Activated T-cell treated with anti-CD3 and anti-CD28 coated beads, Interleukin-2, amount 50 U/mL, for 24 hours (primary cell): Measurements from ENCODE around the gene ARHGEF25.
"Not testable (repeated sequence)": the region's sequence is repeated elsewhere in the genome, so short reads cannot be mapped to it uniquely, and the experiment has no call there.

Source experiments
- DNase-seq: peaks from one replicate; pipeline ENCODE4 v3.0.0-alpha.2; 2020
- H3K27ac Mint-ChIP-seq: 2 replicates; pipeline ENCODE4 v1.8.0; 2020; ENCODE audit warnings: mild to moderate bottlenecking, mixed read lengths
- H3K27me3 Mint-ChIP-seq: 2 replicates; pipeline ENCODE4 v1.8.0; 2020; ENCODE audit warnings: mixed read lengths
- H3K36me3 Mint-ChIP-seq: 2 replicates; pipeline ENCODE4 v1.8.0; 2020; ENCODE audit warnings: low read depth, mixed read lengths
- H3K4me1 Mint-ChIP-seq: 2 replicates; pipeline ENCODE4 v1.8.0; 2020; ENCODE audit warnings: low read depth, mixed read lengths
- H3K4me3 Mint-ChIP-seq: 2 replicates; pipeline ENCODE4 v1.8.0; 2020; ENCODE audit warnings: mild to moderate bottlenecking, moderate library complexity, mixed read lengths
- H3K9me3 Mint-ChIP-seq: 2 replicates; pipeline ENCODE4 v1.8.0; 2020; ENCODE audit warnings: mixed read lengths

Gene ARHGEF25

DNA sequence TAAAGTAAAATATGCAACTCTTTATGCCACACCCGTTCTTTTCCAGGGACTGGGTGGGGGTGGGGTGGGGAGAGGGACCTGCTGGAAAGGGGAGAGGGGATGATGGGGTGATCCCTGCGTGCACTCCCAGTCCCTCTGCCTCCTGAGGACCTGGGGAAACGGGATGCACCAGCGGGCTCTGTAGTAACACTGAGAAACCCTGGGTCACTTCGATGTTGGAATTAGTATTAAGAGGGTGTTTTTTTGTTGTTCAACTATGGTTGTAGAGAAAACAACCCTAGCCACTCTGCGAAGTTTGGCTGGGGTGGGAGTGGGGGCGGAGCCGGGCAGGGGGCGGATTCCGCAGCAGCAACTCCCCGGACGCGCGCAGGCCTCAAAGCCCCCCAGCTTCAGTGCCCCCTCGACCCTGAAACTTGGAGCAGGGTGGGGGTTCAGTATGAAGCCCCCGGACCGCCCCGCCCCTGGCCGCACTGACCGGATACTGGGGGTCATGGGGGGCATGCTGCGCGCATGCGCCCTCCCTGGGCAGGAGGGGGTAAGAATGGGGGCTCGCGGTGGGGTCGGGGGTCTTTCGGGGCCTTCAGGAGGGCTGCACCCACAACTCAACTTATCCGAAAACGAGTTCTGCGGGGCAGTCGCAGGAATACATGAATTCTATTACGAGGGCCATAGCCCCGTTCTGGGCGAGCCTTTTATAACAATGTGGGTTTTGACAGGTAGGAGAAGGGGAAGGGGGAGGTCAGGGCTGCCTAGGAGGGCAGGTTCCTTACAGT, 1.3 kb upstream of the ARHGEF25 start:
- no peaks in the 10 kb centered on the region for H3K9me3 Mint-ChIP-seq
- H3K4me3 Mint-ChIP-seq, result peak overlapping the region; percentile 64
- peaks cover 18% of the 10 kb centered on the region for H3K4me1 Mint-ChIP-seq
- H3K27ac Mint-ChIP-seq, result peak overlapping the region; percentile 82
- peaks cover 3% of the 10 kb centered on the region for H3K36me3 Mint-ChIP-seq
- DNase-seq, result no peak
- H3K27me3 Mint-ChIP-seq, result peaks cover 38% of the 10 kb centered on the region

DNA sequence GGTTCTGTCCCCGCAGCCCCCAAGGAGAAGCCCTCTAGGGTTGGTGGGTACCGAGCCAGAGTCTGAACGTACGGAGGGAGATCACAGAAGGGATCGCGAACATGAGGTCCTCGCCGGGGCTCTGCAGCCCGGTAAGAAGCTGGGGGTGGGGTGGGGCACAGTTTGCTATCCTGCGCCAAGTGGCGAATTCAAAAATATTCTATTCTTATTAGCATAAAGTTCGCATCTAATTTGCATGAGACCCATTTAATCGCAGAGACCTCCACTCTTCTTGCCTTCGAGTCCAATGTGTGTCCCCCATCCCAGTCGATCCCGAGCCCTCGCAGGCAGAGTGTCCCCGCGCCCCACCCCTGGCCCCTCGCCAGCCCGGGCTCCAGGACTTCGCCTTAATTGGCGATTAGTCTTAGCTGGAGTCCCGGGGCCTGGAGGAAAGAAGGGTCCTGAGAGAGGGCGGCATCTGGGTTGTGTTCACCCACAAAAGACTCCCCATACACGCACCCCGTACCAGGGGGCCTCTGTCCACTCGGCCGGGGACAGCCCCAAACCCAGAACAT, 604 bp upstream of the ARHGEF25 start:
- DNase-seq, result no peak
- Mint-ChIP-seq H3K4me3 (peak overlapping the region; percentile 64), H3K27me3 (peaks cover 44% of the 10 kb centered on the region), H3K9me3 (no peaks in the 10 kb centered on the region), H3K36me3 (peaks cover 3% of the 10 kb centered on the region), H3K4me1 (peaks cover 12% of the 10 kb centered on the region), H3K27ac (peak overlapping the region; percentile 82)

DNA sequence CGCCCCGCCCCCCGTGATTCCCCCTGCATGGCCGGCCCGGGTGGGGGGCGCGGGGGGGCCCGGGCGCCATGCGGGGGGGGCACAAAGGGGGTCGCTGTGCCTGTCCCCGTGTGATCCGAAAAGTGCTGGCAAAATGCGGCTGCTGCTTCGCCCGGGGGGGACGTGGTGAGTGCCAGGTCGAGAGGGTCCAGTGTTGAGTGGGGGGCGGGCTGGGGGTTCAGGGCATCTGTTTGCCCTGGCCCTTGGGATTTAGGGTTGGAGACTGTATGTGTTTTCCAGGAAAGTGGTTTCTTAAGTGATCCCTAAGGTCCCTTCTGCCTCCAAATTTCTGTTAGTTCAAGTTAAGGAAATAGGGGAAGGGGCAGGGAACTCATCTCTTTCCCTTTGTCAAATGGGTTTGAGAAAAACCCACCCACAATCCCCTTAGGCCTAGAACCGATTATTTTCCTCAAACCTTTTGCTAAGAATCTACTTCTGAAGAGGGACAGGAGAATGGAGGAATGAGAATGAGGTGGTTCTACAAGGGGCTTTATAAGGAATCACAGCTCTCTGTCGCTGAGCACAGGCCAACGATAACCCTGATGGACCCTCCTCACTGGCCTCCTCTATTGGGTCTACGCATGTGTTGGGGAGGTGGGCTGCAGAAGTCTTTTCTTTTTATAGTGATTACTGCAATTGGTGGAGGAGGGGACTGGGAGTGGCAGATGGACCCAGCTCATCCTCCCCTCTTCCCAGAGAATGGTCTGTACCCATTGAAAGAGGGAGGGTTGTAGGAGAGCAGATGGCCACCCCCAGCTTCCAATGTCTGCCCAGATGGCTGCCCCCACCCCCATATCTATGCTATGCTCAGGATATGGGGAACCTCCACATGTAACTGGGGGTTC, 834 bp downstream of the ARHGEF25 start:
- Mint-ChIP-seq H3K4me1 (peaks cover 7% of the 10 kb centered on the region), H3K36me3 (no peaks in the 10 kb centered on the region), H3K27ac (no peak overlapping the region), H3K27me3 (peaks cover 54% of the 10 kb centered on the region), H3K9me3 (no peaks in the 10 kb centered on the region), H3K4me3 (peak overlapping the region; percentile 63)
- DNase-seq, result no peak

DNA sequence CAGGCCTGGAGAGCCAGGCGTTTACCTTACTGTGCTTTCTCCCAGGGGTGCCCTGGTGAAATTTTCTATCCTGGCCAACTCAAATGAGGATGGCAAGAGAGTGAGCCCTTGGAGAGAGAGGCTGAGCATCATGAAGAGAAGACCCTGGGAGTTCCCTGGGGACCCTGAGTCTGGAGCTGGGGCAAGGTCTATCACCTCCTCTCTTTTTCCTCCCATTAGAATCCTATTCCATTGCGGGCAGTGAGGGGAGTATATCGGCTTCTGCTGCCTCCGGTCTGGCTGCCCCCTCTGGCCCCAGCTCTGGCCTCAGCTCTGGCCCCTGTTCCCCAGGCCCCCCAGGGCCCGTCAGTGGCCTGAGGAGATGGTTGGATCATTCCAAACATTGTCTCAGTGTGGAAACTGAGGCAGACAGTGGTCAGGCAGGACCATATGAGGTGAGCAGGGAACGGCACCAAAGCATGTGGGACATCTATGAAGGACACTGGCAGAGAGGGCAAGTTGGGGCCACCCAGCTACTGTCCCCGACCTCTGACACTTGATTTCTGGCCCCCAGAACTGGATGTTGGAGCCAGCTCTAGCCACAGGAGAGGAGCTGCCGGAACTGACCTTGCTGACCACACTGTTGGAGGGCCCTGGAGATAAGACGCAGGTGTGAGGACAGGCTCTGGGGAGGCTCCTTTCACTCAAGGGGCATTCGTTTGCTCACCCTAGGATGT, 1.6 kb downstream of the ARHGEF25 start:
- H3K36me3 Mint-ChIP-seq, result no peaks in the 10 kb centered on the region
- H3K4me3 Mint-ChIP-seq, result no peak overlapping the region
- peaks cover 62% of the 10 kb centered on the region for H3K27me3 Mint-ChIP-seq
- no peaks in the 10 kb centered on the region for H3K9me3 Mint-ChIP-seq
- no peak for DNase-seq
- H3K4me1 Mint-ChIP-seq, result peaks cover 7% of the 10 kb centered on the region
- H3K27ac Mint-ChIP-seq, result no peak overlapping the region

DNA sequence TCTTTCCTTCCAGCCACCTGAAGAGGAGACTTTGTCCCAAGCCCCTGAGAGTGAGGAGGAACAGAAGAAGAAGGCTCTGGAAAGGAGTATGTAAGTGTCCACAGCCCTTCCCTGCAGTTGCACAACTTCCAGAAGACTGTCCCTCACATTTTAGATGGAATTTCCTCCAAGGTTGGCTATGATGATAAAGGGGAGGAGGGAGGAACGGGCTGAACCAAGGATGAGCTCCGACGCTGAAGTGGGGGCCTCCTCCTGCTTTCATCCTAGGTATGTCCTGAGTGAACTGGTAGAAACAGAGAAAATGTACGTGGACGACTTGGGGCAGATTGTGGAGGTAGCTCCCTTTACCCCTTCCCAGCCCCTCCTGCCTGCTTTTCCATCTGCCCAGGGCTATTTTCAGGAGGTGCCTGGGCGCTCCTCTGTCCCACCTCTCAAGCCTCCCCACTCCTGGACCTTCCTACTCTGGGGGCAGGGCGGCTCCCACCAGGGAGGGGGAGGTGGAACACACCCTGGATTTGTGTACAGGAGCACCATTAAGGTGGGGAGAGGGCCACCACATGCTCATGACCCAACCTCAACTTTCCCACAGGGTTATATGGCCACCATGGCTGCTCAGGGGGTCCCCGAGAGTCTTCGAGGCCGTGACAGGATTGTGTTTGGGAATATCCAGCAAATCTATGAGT, 2.3 kb downstream of the ARHGEF25 start:
- Mint-ChIP-seq H3K36me3 (no peaks in the 10 kb centered on the region), H3K9me3 (no peaks in the 10 kb centered on the region), H3K4me1 (peaks cover 7% of the 10 kb centered on the region), H3K4me3 (no peak overlapping the region), H3K27me3 (peaks cover 68% of the 10 kb centered on the region), H3K27ac (no peak overlapping the region)
- no peak for DNase-seq

DNA sequence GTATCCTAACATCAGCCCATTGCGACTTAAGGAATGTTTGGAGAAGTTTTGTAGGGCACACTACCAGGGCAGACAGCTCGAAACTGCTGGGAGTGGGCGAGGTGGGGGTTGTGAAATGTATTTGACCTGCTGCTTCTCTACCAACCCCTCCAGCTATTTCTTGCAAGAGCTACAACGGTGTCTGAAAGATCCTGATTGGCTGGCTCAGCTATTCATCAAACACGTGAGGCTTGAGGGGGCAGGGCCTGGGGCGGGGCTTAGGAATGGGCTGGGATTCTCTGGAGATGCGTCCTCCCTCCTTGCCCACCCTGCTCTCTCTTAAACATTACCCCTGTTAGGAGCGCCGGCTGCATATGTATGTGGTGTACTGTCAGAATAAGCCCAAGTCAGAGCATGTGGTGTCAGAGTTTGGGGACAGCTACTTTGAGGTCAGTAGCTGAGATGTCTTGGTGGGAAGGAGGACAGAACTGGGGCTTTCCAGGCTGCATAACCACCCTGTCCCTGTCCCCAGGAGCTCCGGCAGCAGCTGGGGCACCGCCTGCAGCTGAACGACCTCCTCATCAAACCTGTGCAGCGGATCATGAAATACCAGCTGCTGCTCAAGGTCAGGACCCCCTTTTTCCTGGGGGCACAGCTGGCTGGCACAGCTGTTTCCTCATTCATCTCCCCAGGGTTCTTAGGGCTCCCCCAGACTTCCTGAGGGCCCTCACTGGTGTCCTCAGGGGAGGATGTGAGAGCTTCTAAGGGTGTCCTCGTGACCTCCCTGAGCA, 3.1 kb downstream of the ARHGEF25 start:
- Mint-ChIP-seq H3K27me3 (peaks cover 76% of the 10 kb centered on the region), H3K4me3 (no peak overlapping the region), H3K27ac (no peak overlapping the region), H3K9me3 (no peaks in the 10 kb centered on the region), H3K36me3 (no peaks in the 10 kb centered on the region), H3K4me1 (peaks cover 9% of the 10 kb centered on the region)
- DNase-seq, result no peak

DNA sequence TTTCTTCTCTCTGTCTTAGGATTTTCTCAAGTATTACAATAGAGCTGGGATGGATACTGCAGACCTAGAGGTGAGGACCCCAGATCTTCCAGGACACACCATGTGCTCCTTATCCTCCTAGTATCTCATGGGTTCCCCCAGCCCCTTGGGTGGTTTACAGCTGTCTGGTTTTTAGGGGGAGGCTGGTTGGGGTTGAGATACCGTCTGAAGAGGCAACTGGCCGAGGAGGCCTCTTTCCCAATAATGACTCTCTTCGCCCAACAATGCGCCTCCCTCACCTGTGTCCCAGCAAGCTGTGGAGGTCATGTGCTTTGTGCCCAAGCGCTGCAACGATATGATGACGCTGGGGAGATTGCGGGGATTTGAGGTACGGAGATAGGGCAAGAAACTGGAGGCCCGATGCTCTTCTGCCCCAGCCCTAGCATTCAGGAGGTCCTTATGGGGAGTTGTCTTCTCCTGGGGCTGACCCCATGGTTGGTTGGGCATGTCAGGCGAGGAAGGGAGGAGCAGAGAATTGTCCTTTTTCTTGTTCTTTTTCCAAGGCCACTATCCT, 3.8 kb downstream of the ARHGEF25 start:
- H3K9me3 Mint-ChIP-seq, result no peaks in the 10 kb centered on the region
- DNase-seq, result peak; percentile 14
- peaks cover 13% of the 10 kb centered on the region for H3K4me1 Mint-ChIP-seq
- no peak overlapping the region for H3K27ac Mint-ChIP-seq
- peaks cover 82% of the 10 kb centered on the region for H3K27me3 Mint-ChIP-seq
- no peaks in the 10 kb centered on the region for H3K36me3 Mint-ChIP-seq
- no peak overlapping the region for H3K4me3 Mint-ChIP-seq

DNA sequence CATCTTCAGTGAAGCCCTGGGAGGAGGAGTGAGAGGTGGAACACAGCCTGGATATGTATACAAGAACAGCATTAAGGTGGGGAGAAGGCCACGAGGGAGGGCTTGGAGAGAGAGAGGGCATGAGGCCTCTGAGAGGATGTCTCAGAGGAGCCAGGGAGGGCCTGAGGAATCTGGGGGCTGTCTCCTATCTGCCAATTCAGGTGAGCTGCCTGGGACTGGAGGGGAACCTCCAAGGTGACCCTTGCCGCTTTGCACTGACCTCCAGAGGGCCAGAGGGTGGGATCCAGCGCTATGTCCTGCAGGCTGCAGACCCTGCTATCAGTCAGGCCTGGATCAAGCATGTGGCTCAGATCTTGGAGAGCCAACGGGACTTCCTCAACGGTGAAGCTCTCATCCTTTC, 4.4 kb downstream of the ARHGEF25 start:
- DNase-seq, result no peak
- H3K27ac Mint-ChIP-seq, result no peak overlapping the region
- H3K4me1 Mint-ChIP-seq, result peaks cover 15% of the 10 kb centered on the region
- no peaks in the 10 kb centered on the region for H3K9me3 Mint-ChIP-seq
- H3K27me3 Mint-ChIP-seq, result peaks cover 85% of the 10 kb centered on the region
- no peaks in the 10 kb centered on the region for H3K36me3 Mint-ChIP-seq
- H3K4me3 Mint-ChIP-seq, result no peak overlapping the region

DNA sequence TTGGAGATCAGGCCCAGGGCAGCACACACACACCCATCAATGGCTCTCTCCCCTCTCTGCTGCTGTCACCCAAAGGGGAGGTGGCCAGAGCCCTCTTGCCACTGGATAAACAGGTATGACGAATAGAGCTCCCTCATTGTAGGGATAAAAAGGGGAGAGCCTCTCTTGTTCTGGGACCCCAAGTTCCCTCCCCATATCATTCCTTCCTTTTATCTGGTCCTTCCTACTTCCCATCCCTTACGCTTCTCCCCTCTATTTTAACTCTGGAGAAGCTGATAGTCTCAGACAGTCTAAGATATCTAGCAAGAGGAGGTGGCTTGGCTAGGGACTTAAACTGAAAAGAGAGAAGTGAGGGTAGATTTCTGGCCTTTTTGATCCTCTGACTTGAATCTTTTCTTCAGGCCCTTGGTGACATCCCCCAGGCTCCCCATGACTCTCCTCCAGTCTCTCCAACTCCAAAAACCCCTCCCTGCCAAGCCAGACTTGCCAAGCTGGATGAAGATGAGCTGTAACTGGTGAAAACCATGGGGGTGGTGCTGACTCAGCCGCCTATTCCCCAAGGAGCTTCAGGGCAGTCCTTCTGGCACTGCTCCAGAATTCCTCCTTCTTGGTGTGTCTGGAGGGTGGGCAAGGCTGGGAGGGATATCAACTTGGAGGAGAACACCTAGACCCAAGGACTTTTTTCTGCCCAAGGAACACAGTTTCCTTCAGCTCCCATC, 5.3 kb downstream of the ARHGEF25 start:
- Mint-ChIP-seq H3K9me3 (no peaks in the 10 kb centered on the region), H3K27me3 (peaks cover 90% of the 10 kb centered on the region), H3K36me3 (no peaks in the 10 kb centered on the region), H3K27ac (no peak overlapping the region), H3K4me3 (no peak overlapping the region), H3K4me1 (peaks cover 21% of the 10 kb centered on the region)
- DNase-seq, result no peak

DNA sequence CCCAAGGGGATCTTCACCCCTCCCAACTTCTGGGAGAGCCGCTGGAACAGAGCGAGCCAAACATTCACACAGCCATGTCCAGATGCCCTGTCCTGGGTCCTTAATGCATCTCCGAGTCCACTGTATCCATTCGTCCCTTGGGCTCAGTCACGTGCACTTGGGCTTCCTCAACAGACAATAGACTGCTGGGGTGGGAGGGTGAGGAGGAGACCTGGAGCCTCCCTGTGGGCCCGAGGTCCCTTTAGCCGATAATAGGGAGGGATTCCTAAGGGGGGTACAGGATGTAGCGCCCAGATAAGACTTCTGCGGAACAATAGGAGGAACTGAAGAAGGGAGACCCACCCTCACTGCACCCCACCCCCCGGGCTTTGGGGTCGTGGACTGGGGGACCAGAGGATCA, 6.7 kb downstream of the ARHGEF25 start:
- no peak overlapping the region for H3K27ac Mint-ChIP-seq
- peaks cover 91% of the 10 kb centered on the region for H3K27me3 Mint-ChIP-seq
- no peak for DNase-seq
- H3K4me1 Mint-ChIP-seq, result peaks cover 29% of the 10 kb centered on the region
- H3K4me3 Mint-ChIP-seq, result no peak overlapping the region
- H3K9me3 Mint-ChIP-seq, result no peaks in the 10 kb centered on the region
- no peaks in the 10 kb centered on the region for H3K36me3 Mint-ChIP-seq

DNA sequence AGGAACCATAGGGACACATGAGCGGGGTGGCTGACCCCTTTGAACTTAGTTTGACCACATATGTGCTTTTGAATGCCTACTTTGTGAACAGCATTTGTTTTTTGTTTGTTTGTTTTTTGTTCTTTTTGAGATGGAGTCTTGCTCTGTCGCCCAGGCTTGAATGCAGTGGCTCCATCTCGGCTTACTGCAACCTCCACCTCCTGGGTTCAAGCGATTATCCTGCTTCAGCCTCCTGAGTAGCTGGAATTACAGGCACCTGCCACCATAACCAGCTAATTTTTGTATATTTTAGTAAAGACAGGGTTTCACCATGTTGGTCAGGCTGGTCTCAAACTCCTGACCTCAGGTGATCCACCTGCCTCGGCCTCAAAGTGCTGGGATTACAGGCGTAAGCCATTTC, 7.2 kb downstream of the ARHGEF25 start:
- Mint-ChIP-seq H3K4me1 (peaks cover 29% of the 10 kb centered on the region), H3K27me3 (peaks cover 91% of the 10 kb centered on the region)
- H3K36me3 Mint-ChIP-seq, H3K27ac Mint-ChIP-seq, DNase-seq, H3K4me3 Mint-ChIP-seq, H3K9me3 Mint-ChIP-seq: not testable (repeated sequence)

DNA sequence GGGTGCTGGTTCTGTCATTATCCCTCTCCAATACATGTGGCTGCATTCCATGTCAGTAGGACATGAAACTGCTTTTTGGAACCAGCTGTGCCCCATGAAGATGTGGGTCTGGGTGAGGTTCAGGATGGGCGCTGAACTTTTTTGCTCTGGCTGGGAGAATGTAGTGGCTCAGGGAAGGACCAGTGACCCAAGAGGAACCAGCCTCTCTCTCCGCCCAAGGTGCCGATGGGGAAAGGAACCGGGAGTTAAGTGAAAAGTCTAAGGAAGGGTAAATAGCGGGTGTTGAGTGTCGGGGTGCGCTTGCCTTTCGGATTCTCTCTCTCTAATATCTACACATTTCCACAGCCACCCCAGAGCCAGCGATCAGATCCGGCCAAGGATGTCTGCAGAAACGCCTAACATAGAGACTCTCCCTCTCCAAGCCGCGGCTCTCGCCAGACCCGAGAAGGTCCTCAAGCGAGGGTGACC, 7.8 kb downstream of the ARHGEF25 start:
- no peak overlapping the region for H3K4me3 Mint-ChIP-seq
- H3K9me3 Mint-ChIP-seq, result no peaks in the 10 kb centered on the region
- peaks cover 91% of the 10 kb centered on the region for H3K27me3 Mint-ChIP-seq
- no peaks in the 10 kb centered on the region for H3K36me3 Mint-ChIP-seq
- DNase-seq, result no peak
- H3K27ac Mint-ChIP-seq, result no peak overlapping the region
- peaks cover 29% of the 10 kb centered on the region for H3K4me1 Mint-ChIP-seq
